Stomach smooth muscle (tissue), 2 donors: Measurements from ENCODE around the gene C7.
"Not testable (repeated sequence)": the region's sequence is repeated elsewhere in the genome, so short reads cannot be mapped to it uniquely, and the experiment has no call there.

Experiments used
- H3K27ac ChIP-seq: one replicate; pipeline ENCODE4 v1.7.0; 2013; ENCODE audit warnings: mild to moderate bottlenecking, low read length, inconsistent platforms
- H3K27me3 ChIP-seq, 2 donors: one replicate each; pipeline ENCODE4 v1.7.0; 2013; ENCODE audit warnings: low read length in 2 of 2; ENCODE audit not compliant: insufficient read depth in 2 of 2, control insufficient read depth in 1 of 2
- H3K36me3 ChIP-seq, 2 donors: one replicate each; pipeline ENCODE4 v1.7.0; 2013; ENCODE audit warnings: low read length in 2 of 2; ENCODE audit not compliant: control insufficient read depth in 2 of 2, insufficient read depth in 2 of 2
- H3K4me1 ChIP-seq: one replicate; pipeline ENCODE4 v1.7.0; 2013; ENCODE audit warnings: low read length; ENCODE audit not compliant: control insufficient read depth, insufficient read depth
- H3K4me3 ChIP-seq, 2 donors: one replicate each; pipeline ENCODE4 v1.7.0; 2013; ENCODE audit warnings: low read length in 2 of 2
- H3K9ac ChIP-seq, 2 donors: one replicate each; pipeline ENCODE4 v1.7.0; 2013; ENCODE audit warnings: low read length in 2 of 2, mild to moderate bottlenecking in 1 of 2
- H3K9me3 ChIP-seq, 2 donors: one replicate each; pipeline ENCODE4 v1.7.0; 2013; ENCODE audit warnings: low read length in 2 of 2; ENCODE audit not compliant: control insufficient read depth in 2 of 2
- donor health status: healthy.
- donor health status: Pancreatic carcinoma.

The C7 gene

DNA sequence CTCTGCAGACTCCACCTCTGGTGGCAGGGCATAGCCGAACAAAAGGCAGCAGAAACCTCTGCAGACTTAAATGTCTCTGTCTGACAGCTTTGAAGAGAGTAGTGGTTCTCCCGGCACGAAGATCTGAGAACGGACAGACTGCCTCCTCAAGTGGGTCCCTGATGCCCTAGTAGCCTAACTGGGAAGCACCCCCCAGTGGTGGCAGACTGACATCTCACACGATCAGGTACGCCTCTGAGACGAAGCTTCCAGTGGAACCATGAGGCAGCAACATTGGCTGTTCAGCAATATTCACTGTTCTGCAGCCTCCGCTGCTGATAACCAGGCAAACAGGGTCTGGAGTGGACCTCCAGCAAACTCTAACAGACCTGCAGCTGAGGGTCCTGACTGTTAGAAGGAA lies 113.3 kb downstream of the C7 start:
- H3K4me3 ChIP-seq, H3K36me3 ChIP-seq, H3K9me3 ChIP-seq, H3K9ac ChIP-seq, H3K27me3 ChIP-seq, H3K4me1 ChIP-seq, H3K27ac ChIP-seq: not testable (repeated sequence)
